K562 (cell line): ENCODE measurements around the gene CDHR1.

Experiments used
- ATF7 ChIP-seq: fragments of 450-650 bp; IDR thresholded peaks from 2 replicates; pipeline ENCODE4 v1.7.1; 2014; ENCODE audit warnings: mild to moderate bottlenecking, moderate library complexity
- CHD1 ChIP-seq: fragments of 200-600 bp; sonication (generic); IDR thresholded peaks from one replicate; pipeline ENCODE4 v1.6.1; 2012; ENCODE audit warnings: mild to moderate bottlenecking, moderate library complexity, low read length, inconsistent platforms
- FOXJ3 ChIP-seq: sonication (generic); formaldehyde crosslinking; IDR thresholded peaks from 2 replicates; pipeline ENCODE4 v1.4.0; 2020; ENCODE audit warnings: mild to moderate bottlenecking, missing genetic modification reagents
- POLR2AphosphoS2 ChIP-seq: IDR thresholded peaks from 2 replicates; pipeline ENCODE4 v1.6.1; 2012; ENCODE audit warnings: low read length, improper control_type of control experiment
- REST ChIP-seq, 2 experiments: fragments of 450-650 bp; formaldehyde crosslinking in 1 of 2; IDR thresholded peaks; 2 replicates each; pipeline versions ENCODE4 v1.4.0 to v1.6.1; 2014 to 2020; ENCODE audit warnings: mild to moderate bottlenecking in 2 of 2, borderline replicate concordance in 1 of 2, low read depth in 1 of 2
- SIRT6 ChIP-seq: IDR thresholded peaks from one replicate; pipeline ENCODE4 v1.6.1; 2012; ENCODE audit warnings: low read depth, mild to moderate bottlenecking, control low read depth, inconsistent platforms, low read length, moderate library complexity
- ZBED1 ChIP-seq: IDR thresholded peaks from 2 replicates; pipeline ENCODE4 v1.6.1; 2014
- ZNF644 ChIP-seq: fragments of 200-800 bp; sonication (Bioruptor generic); IDR thresholded peaks from 2 replicates; pipeline ENCODE4 v1.6.1; 2016; ENCODE audit warnings: low read depth, missing genetic modification characterization, missing compliant biosample characterization

- no peak for TF ChIP-seq FOXJ3 (CRISPR knock-in tag)
- no peak for TF ChIP-seq REST (IDR thresholded peaks at IDR 0.05; ENCODE audit: borderline replicate concordance)
- no peak for TF ChIP-seq REST (CRISPR knock-in tag; IDR thresholded peaks at IDR 0.05; ENCODE audit: low read depth)
- TF ChIP-seq ATF7: no peak
- no peak for TF ChIP-seq POLR2AphosphoS2
- no peak for TF ChIP-seq ZNF644 (tag)
- TF ChIP-seq CHD1: no peak
- no peak for TF ChIP-seq ZBED1
- TF ChIP-seq SIRT6: no peak
Observed at GRCh38 chr10:84191106-84191505, 3.2 kb upstream of the CDHR1 start.
